ENCODE measurements around the gene GPAT3.
A peak's percentile ranks its signal among the peaks of the same experiment; 100 is the strongest.
"Not testable (repeated sequence)": the region's sequence is repeated elsewhere in the genome, so short reads cannot be mapped to it uniquely, and the experiment has no call there.

GPAT3 gene

GRCh38 chr4:83552924-83553323 is 17.0 kb downstream of the GPAT3 start:
- no peak for DNase-seq

- DNase-seq: no peak
Observed at GRCh38 chr4:83556006-83556707, 20.2 kb downstream of the GPAT3 start.

GRCh38 chr4:83556816-83557215 is 20.9 kb downstream of the GPAT3 start:
- DNase-seq: no peak

- DNase-seq: no peak
Observed at GRCh38 chr4:83558059-83558653, 22.2 kb downstream of the GPAT3 start.

GRCh38 chr4:83558680-83559079 is 22.8 kb downstream of the GPAT3 start:
- DNase-seq: no peak

GRCh38 chr4:83560523-83560922 is 24.6 kb downstream of the GPAT3 start:
- no peak for DNase-seq

GRCh38 chr4:83561381-83561780 is 25.5 kb downstream of the GPAT3 start:
- peak; percentile 13 for DNase-seq

GRCh38 chr4:83563998-83564397 is 28.1 kb downstream of the GPAT3 start:
- DNase-seq: no peak

GRCh38 chr4:83568062-83568461 is 32.2 kb downstream of the GPAT3 start:
- no peak for DNase-seq

- DNase-seq: no peak
Observed at GRCh38 chr4:83569429-83569828, 33.5 kb downstream of the GPAT3 start.

GRCh38 chr4:83569987-83570386 is 34.1 kb downstream of the GPAT3 start:
- DNase-seq: no peak

GRCh38 chr4:83572848-83573247 is 36.9 kb downstream of the GPAT3 start:
- DNase-seq: no peak

GRCh38 chr4:83574247-83574646 is 38.3 kb downstream of the GPAT3 start:
- no peak for DNase-seq

- not testable (repeated sequence) for DNase-seq
Observed at GRCh38 chr4:83576237-83576636, 40.3 kb downstream of the GPAT3 start.

- no peak for DNase-seq
Observed at GRCh38 chr4:83581411-83582288, 45.7 kb downstream of the GPAT3 start.

- DNase-seq: peak; percentile 4
Observed at GRCh38 chr4:83582289-83582785, 46.4 kb downstream of the GPAT3 start.

- DNase-seq: no peak
Observed at GRCh38 chr4:83585982-83586508, 50.1 kb downstream of the GPAT3 start.

GRCh38 chr4:83589279-83589678 is 53.4 kb downstream of the GPAT3 start:
- DNase-seq: no peak

- no peak for DNase-seq
Observed at GRCh38 chr4:83591056-83591455, 55.1 kb downstream of the GPAT3 start.

- DNase-seq: no peak
Observed at GRCh38 chr4:83591730-83592129, 55.8 kb downstream of the GPAT3 start.

GRCh38 chr4:83599183-83599582 is 63.3 kb downstream of the GPAT3 start:
- DNase-seq: no peak

- no peak for DNase-seq
Observed at GRCh38 chr4:83603129-83603528, 67.2 kb downstream of the GPAT3 start.

GRCh38 chr4:83604321-83604720 is 68.4 kb downstream of the GPAT3 start:
- no peak for DNase-seq
